ENCODE data around the gene HBE1. TPM values are rescaled to one million over a fixed set of nuclear protein-coding genes. Genes with fewer than 3 reads are reported as not detected.

Gene HBE1
- polyA plus RNA-seq, 1 of the 3 experiments (the other 2 are of a cell fraction), result 2.4 TPM

GRCh38 chr11:5267033-5267563 lies 2.6 kb downstream of the HBE1 start (continued):
- TF ChIP-seq, protein P1, sequence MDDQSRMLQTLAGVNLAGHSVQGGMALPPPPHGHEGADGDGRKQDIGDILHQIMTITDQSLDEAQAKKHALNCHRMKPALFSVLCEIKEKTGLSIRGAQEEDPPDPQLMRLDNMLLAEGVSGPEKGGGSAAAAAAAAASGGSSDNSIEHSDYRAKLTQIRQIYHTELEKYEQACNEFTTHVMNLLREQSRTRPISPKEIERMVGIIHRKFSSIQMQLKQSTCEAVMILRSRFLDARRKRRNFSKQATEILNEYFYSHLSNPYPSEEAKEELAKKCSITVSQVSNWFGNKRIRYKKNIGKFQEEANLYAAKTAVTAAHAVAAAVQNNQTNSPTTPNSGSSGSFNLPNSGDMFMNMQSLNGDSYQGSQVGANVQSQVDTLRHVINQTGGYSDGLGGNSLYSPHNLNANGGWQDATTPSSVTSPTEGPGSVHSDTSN (IDR thresholded peaks at IDR 0.05), result no peak
- no peak for TF ChIP-seq MXI1 (IDR thresholded peaks at IDR 0.05; ENCODE audit: low read depth, low read length)
- TF ChIP-seq RXRA (IDR thresholded peaks at IDR 0.05; ENCODE audit: borderline replicate concordance, low read depth), result no peak
- no peak for TF ChIP-seq POLR2AphosphoS5 (IDR thresholded peaks at IDR 0.05; ENCODE audit: low read depth, low read length)

- Histone ChIP-seq H3K9me2 (no peaks in the 10 kb centered on the region), H4K20me1 (ENCODE audit: insufficient read depth) (no peaks in the 10 kb centered on the region), H3F3A (replicated peaks; ENCODE audit: insufficient read depth) (no peaks in the 10 kb centered on the region), H3K4me1 (ENCODE audit: control insufficient read depth in 1 of 2, insufficient read depth in 2 of 2, low read depth in 1 of 2, low read length in 1 of 2) (no peaks in the 10 kb centered on the region), H3K27me3 (ENCODE audit: insufficient read depth) (peaks cover 22% of the 10 kb centered on the region), H2AFZ (ENCODE audit: low read depth) (no peak overlapping the region), H3K4me3 (ENCODE audit: low read depth in 2 of 2, low read length in 1 of 2) (no peak overlapping the region), H3K36me3 (replicated peaks in 1 of 2; ENCODE audit: control insufficient read depth in 1 of 2, insufficient read depth in 2 of 2, low read length in 1 of 2) (no peaks in the 10 kb centered on the region), H3K9me3 (no peaks in the 10 kb centered on the region), H3K4me2 (no peak overlapping the region), H3K79me2 (ENCODE audit: insufficient read depth) (no peaks in the 10 kb centered on the region), H3K27ac (ENCODE audit: low read depth in 2 of 2, low read length in 1 of 2) (no peak overlapping the region), H3K9ac (no peak overlapping the region)
- CTCF ChIA-PET, result no interaction called here
- POLR2A ChIA-PET, result no interaction called here
- DNase-seq, result no peak
- TF ChIP-seq RFX5 (IDR thresholded peaks at IDR 0.05; ENCODE audit: low read length) (no peak), POLR2AphosphoS5 (IDR thresholded peaks at IDR 0.05; ENCODE audit: low read depth, low read length) (no peak), EP300 (IDR thresholded peaks at IDR 0.05; ENCODE audit: borderline replicate concordance in 1 of 2, low read depth in 1 of 2, low read length in 1 of 2) (no peak), GATA2 (CRISPR knock-in tag; IDR thresholded peaks at IDR 0.05) (no peak), CHD2 (IDR thresholded peaks at IDR 0.05; ENCODE audit: low read length, partially characterized antibody) (no peak), CTCF (IDR thresholded peaks at IDR 0.05) (no peak), MEF2A (IDR thresholded peaks at IDR 0.05; ENCODE audit: borderline replicate concordance, low read depth) (no peak), REST (IDR thresholded peaks at IDR 0.05; ENCODE audit: low read depth, low read length) (no peak), NFIC (IDR thresholded peaks at IDR 0.05; ENCODE audit: borderline replicate concordance) (no peak), MAX (IDR thresholded peaks at IDR 0.05; ENCODE audit: low read depth) (no peak), FOXM1 (IDR thresholded peaks at IDR 0.05; ENCODE audit: low read depth) (no peak), RXRA (IDR thresholded peaks at IDR 0.05; ENCODE audit: borderline replicate concordance, low read depth) (no peak), ELF1 (IDR thresholded peaks at IDR 0.05) (no peak), USF1 (IDR thresholded peaks at IDR 0.05; ENCODE audit: borderline replicate concordance, low read depth) (no peak)
- TF ChIP-seq, protein P1 (IDR thresholded peaks at IDR 0.05), result no peak
- TF ChIP-seq, protein P2, sequence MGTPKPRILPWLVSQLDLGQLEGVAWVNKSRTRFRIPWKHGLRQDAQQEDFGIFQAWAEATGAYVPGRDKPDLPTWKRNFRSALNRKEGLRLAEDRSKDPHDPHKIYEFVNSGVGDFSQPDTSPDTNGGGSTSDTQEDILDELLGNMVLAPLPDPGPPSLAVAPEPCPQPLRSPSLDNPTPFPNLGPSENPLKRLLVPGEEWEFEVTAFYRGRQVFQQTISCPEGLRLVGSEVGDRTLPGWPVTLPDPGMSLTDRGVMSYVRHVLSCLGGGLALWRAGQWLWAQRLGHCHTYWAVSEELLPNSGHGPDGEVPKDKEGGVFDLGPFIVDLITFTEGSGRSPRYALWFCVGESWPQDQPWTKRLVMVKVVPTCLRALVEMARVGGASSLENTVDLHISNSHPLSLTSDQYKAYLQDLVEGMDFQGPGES (IDR thresholded peaks at IDR 0.05; ENCODE audit: low read depth, low read length), result no peak
Measured at GRCh38 chr11:5266609-5267008, 3.1 kb downstream of the HBE1 start.

Measured in SK-N-SH (cell line).